Esophagus muscularis mucosa (tissue), 4 donors: ENCODE measurements around the gene ARL4A.

Experiments
- CTCF ChIP-seq, 3 experiments: fragments of 200-600 bp in 2 of 3; fragments of 450-650 bp in 1 of 3; sonication (generic) in 2 of 3; IDR thresholded peaks; one replicate each; pipeline ENCODE4 v1.5.1; 2017 to 2019; ENCODE audit warnings: antibody characterized with exemption in 3 of 3, mild to moderate bottlenecking in 2 of 3, moderate library complexity in 1 of 3
- EP300 ChIP-seq: sonication (generic); formaldehyde crosslinking; IDR thresholded peaks from one replicate; pipeline ENCODE4 v1.6.1; 2017; ENCODE audit warnings: antibody characterized with exemption
- POLR2A ChIP-seq: fragments of 450-650 bp; IDR thresholded peaks from one replicate; pipeline ENCODE4 v1.6.1; 2017; ENCODE audit warnings: antibody characterized with exemption, moderate library complexity, mild to moderate bottlenecking, low read depth

DNA sequence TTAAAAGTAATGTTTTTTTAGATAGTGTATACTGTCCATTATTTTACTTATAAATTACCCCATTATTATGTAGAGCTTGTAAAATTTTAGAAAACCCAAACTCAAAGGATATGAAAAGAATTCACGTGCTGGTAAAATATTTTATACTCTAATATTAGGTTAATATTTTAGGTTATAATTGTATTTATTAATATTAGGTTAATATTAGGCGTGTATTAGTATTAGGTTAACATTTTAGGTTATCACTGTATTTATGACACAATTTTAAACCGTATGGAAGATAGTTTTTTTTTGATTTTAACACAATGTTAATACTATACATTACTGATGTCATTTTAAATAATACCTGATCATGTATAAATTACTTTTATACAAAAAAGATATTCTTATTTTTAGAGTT, 48.5 kb downstream of the ARL4A start:
- TF ChIP-seq CTCF (IDR thresholded peaks at IDR 0.05) (no peak), POLR2A (no peak), EP300 (no peak)
